WTC11 (cell line): ENCODE results near the gene CDC42EP4. TPM values are rescaled to one million over a fixed set of nuclear protein-coding genes. Genes with fewer than 3 reads are reported as not detected.

Experiments
- ATAC-seq: fragments of 200-7000 bp; cut with Tn5 transposase; 2 replicates; pipeline ENCODE4 v1.10.0; 2021; ENCODE audit warnings: mild to moderate bottlenecking, moderate library complexity
- CTCF ChIA-PET: fragments of 300-600 bp; sonication (Branson Sonifier 250); formaldehyde crosslinking; loops from one replicate; lab custom pipeline; 2021; ENCODE audit warnings: antibody characterized with exemption; lab: Charles Lee
- POLR2A ChIA-PET: fragments of 350-600 bp; sonication (Branson Sonifier 250); formaldehyde crosslinking; loops from one replicate; lab custom pipeline; 2021; ENCODE audit warnings: antibody characterized with exemption; lab: Charles Lee
- DNase-seq: peaks from one replicate; pipeline ENCODE4 v3.0.0; 2021; ENCODE audit warnings: low spot score
- H3K27ac Mint-ChIP-seq: 2 replicates; pipeline ENCODE4 v1.8.0; 2021; ENCODE audit warnings: mixed read lengths
- H3K27me3 Mint-ChIP-seq: 2 replicates; pipeline ENCODE4 v1.8.0; 2021; ENCODE audit warnings: low read depth, mild to moderate bottlenecking, moderate library complexity, mixed read lengths
- H3K36me3 Mint-ChIP-seq: 2 replicates; pipeline ENCODE4 v1.8.0; 2021; ENCODE audit warnings: mixed read lengths
- H3K4me1 Mint-ChIP-seq: 2 replicates; pipeline ENCODE4 v1.8.0; 2022; ENCODE audit warnings: mixed read lengths
- H3K4me3 Mint-ChIP-seq: 2 replicates; pipeline ENCODE4 v1.8.0; 2021; ENCODE audit warnings: mild to moderate bottlenecking, moderate library complexity, mixed read lengths
- H3K9me3 Mint-ChIP-seq: 2 replicates; pipeline ENCODE4 v1.8.0; 2021; ENCODE audit warnings: mixed read lengths
- AFF4 ChIP-seq: sonication (generic); formaldehyde crosslinking; IDR thresholded peaks from 2 replicates; pipeline ENCODE4 v1.8.1; 2023; ENCODE audit warnings: mild to moderate bottlenecking, missing genetic modification reagents, borderline replicate concordance
- AR ChIP-seq: fragments of 250-450 bp; sonication (Bioruptor Pico); IDR thresholded peaks from 2 replicates; pipeline ENCODE4 v1.9.0; 2021; ENCODE audit warnings: mild to moderate bottlenecking
- CDX4 ChIP-seq: fragments of 250-450 bp; sonication (Bioruptor Pico); IDR thresholded peaks from 2 replicates; pipeline ENCODE4 v1.9.0; 2021; ENCODE audit warnings: moderate library complexity, mild to moderate bottlenecking, inconsistent platforms, borderline replicate concordance
- E2F1 ChIP-seq: sonication (generic); formaldehyde crosslinking; IDR thresholded peaks from 2 replicates; pipeline ENCODE4 v1.8.0; 2022; ENCODE audit warnings: mild to moderate bottlenecking, missing genetic modification reagents
- E2F4 ChIP-seq: sonication (generic); formaldehyde crosslinking; IDR thresholded peaks from 2 replicates; pipeline ENCODE4 v1.8.1; 2022; ENCODE audit warnings: low read depth, mild to moderate bottlenecking, moderate library complexity, missing genetic modification reagents, borderline replicate concordance
- ERG ChIP-seq: fragments of 250-450 bp; sonication (Bioruptor Pico); IDR thresholded peaks from 2 replicates; pipeline ENCODE4 v1.8.0; 2021; ENCODE audit warnings: mild to moderate bottlenecking
- ESRRA ChIP-seq: sonication (generic); formaldehyde crosslinking; IDR thresholded peaks from 2 replicates; pipeline ENCODE4 v1.8.1; 2022; ENCODE audit warnings: mild to moderate bottlenecking, missing genetic modification reagents, borderline replicate concordance
- FOXJ3 ChIP-seq: sonication (generic); formaldehyde crosslinking; IDR thresholded peaks from 2 replicates; pipeline ENCODE4 v1.9.0; 2021; ENCODE audit warnings: missing genetic modification reagents, mild to moderate bottlenecking, borderline replicate concordance
- JAZF1 ChIP-seq: fragments of 250-450 bp; sonication (Bioruptor Pico); IDR thresholded peaks from 2 replicates; pipeline ENCODE4 v1.9.0; 2021; ENCODE audit warnings: moderate library complexity, mild to moderate bottlenecking, inconsistent platforms
- MXD4 ChIP-seq: fragments of 250-450 bp; sonication (Bioruptor Pico); IDR thresholded peaks from 2 replicates; pipeline ENCODE4 v1.8.0; 2021; ENCODE audit warnings: mild to moderate bottlenecking, moderate library complexity, borderline replicate concordance
- NFE2L1 ChIP-seq: sonication (generic); formaldehyde crosslinking; IDR thresholded peaks from 2 replicates; pipeline ENCODE4 v1.8.1; 2023; ENCODE audit warnings: missing genetic modification reagents
- SOX15 ChIP-seq: fragments of 250-450 bp; sonication (Bioruptor Pico); IDR thresholded peaks from 2 replicates; pipeline ENCODE4 v1.9.0; 2021; ENCODE audit warnings: mild to moderate bottlenecking
- SP1 ChIP-seq: sonication (generic); formaldehyde crosslinking; conservative IDR thresholded peaks from 2 replicates; pipeline ENCODE4 v1.8.1; 2022; ENCODE audit warnings: missing genetic modification reagents
- ZNF121 ChIP-seq: sonication (generic); formaldehyde crosslinking; IDR thresholded peaks from 2 replicates; pipeline ENCODE4 v1.8.0; 2023; ENCODE audit warnings: missing genetic modification reagents
- ZNF396 ChIP-seq: fragments of 250-450 bp; sonication (Bioruptor Pico); IDR thresholded peaks from 2 replicates; pipeline ENCODE4 v1.8.0; 2021; ENCODE audit warnings: mild to moderate bottlenecking, moderate library complexity, borderline replicate concordance
- ZNF416 ChIP-seq: fragments of 250-450 bp; sonication (Bioruptor Pico); IDR thresholded peaks from 2 replicates; pipeline ENCODE4 v1.9.0; 2021; ENCODE audit warnings: mild to moderate bottlenecking, inconsistent platforms
- ZNF532 ChIP-seq: fragments of 250-450 bp; sonication (Bioruptor Pico); IDR thresholded peaks from 2 replicates; pipeline ENCODE4 v1.9.0; 2021; ENCODE audit warnings: mild to moderate bottlenecking, borderline replicate concordance
- total RNA-seq: library from RNA; stranded (reverse); gene quantifications from 3 replicates; pipeline ENCODE4 v1.2.3, GENCODE V29; 2021

Gene CDC42EP4
- total RNA-seq, 1 experiment from 2014 or later = 18.8 TPM

- Mint-ChIP-seq H3K4me3 (no peak overlapping the region), H3K4me1 (peaks cover 22% of the 10 kb centered on the region), H3K36me3 (peaks cover 32% of the 10 kb centered on the region), H3K27me3 (no peaks in the 10 kb centered on the region), H3K27ac (no peak overlapping the region), H3K9me3 (no peaks in the 10 kb centered on the region)
- POLR2A ChIA-PET = no interaction called here
- TF ChIP-seq NFE2L1 (CRISPR knock-in tag) (no peak), ZNF121 (CRISPR knock-in tag) (no peak), JAZF1 (CRISPR knock-in tag) (no peak), CDX4 (CRISPR knock-in tag) (no peak), AR (CRISPR knock-in tag) (no peak), ZNF416 (CRISPR knock-in tag) (no peak), MXD4 (CRISPR knock-in tag) (no peak), ESRRA (CRISPR knock-in tag) (no peak), SP1 (CRISPR knock-in tag) (no peak), ERG (CRISPR knock-in tag) (no peak), E2F1 (CRISPR knock-in tag) (no peak), E2F4 (CRISPR knock-in tag) (no peak), ZNF396 (CRISPR knock-in tag) (no peak), FOXJ3 (no peak), SOX15 (CRISPR knock-in tag) (no peak), AFF4 (CRISPR knock-in tag) (no peak), ZNF532 (no peak)
- ATAC-seq (no peak), DNase-seq (no peak)
- CTCF ChIA-PET = interaction anchor here (1.4 kb wide), 1 partner anchor 135 kb away, joined by 3 read pairs; no protein-coding TSS in a partner anchor
Observed at GRCh38 chr17:73234736-73235135, 77.1 kb downstream of the CDC42EP4 start.
